Hepatocyte (in vitro differentiated cells): ENCODE measurements around the gene MRPS18C.

Experiments
- CTCF ChIP-seq: fragments of 200-600 bp; sonication (generic); IDR thresholded peaks from 2 replicates; pipeline ENCODE4 v1.5.1; 2016; ENCODE audit warnings: antibody characterized with exemption, mild to moderate bottlenecking; ENCODE audit not compliant: poor library complexity
- EZH2 ChIP-seq: fragments of 200-600 bp; sonication (generic); IDR thresholded peaks from 2 replicates; pipeline ENCODE4 v1.6.1; 2016; ENCODE audit warnings: antibody characterized with exemption, mild to moderate bottlenecking, borderline replicate concordance
- EZH2phosphoT487 ChIP-seq: fragments of 200-600 bp; sonication (generic); IDR thresholded peaks from one replicate; pipeline ENCODE4 v1.6.1; 2018; ENCODE audit warnings: antibody characterized with exemption, mild to moderate bottlenecking, low read depth, moderate library complexity; ENCODE audit not compliant: unreplicated experiment, severe bottlenecking

- TF ChIP-seq CTCF: no peak
- TF ChIP-seq EZH2: no peak
- no peak for TF ChIP-seq EZH2phosphoT487
These were observed 18.1 kb downstream of the MRPS18C start for GRCh38 chr4:83473966-83474365.
